MCF 10A (cell line): ENCODE results near the gene ADAMTS6. TPM values are rescaled to one million over a fixed set of nuclear protein-coding genes. Genes with fewer than 3 reads are reported as not detected.

Experiments
- BruUV-seq: library from RNA; stranded (reverse); fragments of 400-500 nt; replicated peaks from 2 replicates; lab custom pipeline; 2021; lab: Mats Ljungman, UMichigan
- CTCF ChIA-PET: fragments of 300-600 bp; sonication (Branson Sonifier 250); formaldehyde crosslinking; extraction: SDS; loops from one replicate; lab custom pipeline; 2021; ENCODE audit warnings: antibody characterized with exemption, inconsistent platforms; lab: Yijun Ruan, JAX
- POLR2A ChIA-PET: fragments of 300-600, 350-650 bp; sonication (Branson Sonifier 250); formaldehyde crosslinking; extraction: SDS; loops from one replicate; lab custom pipeline; 2020; ENCODE audit warnings: antibody characterized with exemption, inconsistent platforms; lab: Yijun Ruan, JAX
- DNase-seq: peaks from one replicate; pipeline ENCODE4 v3.0.0-alpha.2; 2018; ENCODE audit not compliant: unreplicated experiment
- H3K27ac Mint-ChIP-seq: one replicate; pipeline ENCODE4 v1.8.0; 2022; ENCODE audit warnings: mild to moderate bottlenecking, low read depth, mixed read lengths; ENCODE audit not compliant: unreplicated experiment
- H3K27me3 Mint-ChIP-seq: one replicate; pipeline ENCODE4 v1.8.0; 2022; ENCODE audit warnings: mixed read lengths; ENCODE audit not compliant: insufficient read depth, unreplicated experiment
- H3K36me3 Mint-ChIP-seq: one replicate; pipeline ENCODE4 v1.8.0; 2022; ENCODE audit warnings: mild to moderate bottlenecking, moderate library complexity, mixed read lengths; ENCODE audit not compliant: insufficient read depth, unreplicated experiment
- H3K4me1 Mint-ChIP-seq: one replicate; pipeline ENCODE4 v1.8.0; 2022; ENCODE audit warnings: mixed read lengths; ENCODE audit not compliant: insufficient read depth, unreplicated experiment
- H3K4me3 Mint-ChIP-seq: one replicate; pipeline ENCODE4 v1.8.0; 2022; ENCODE audit warnings: mild to moderate bottlenecking, moderate library complexity, mixed read lengths; ENCODE audit not compliant: unreplicated experiment
- H3K9me3 Mint-ChIP-seq: one replicate; pipeline ENCODE4 v1.8.0; 2022; ENCODE audit warnings: mixed read lengths; ENCODE audit not compliant: unreplicated experiment
- CTCF ChIP-seq: fragments of 200-600 bp; IDR thresholded peaks from one replicate; pipeline ENCODE4 v1.8.0; 2022; ENCODE audit warnings: antibody characterized with exemption, mild to moderate bottlenecking; ENCODE audit not compliant: unreplicated experiment
- intact Hi-C: fragments of 100-400 bp; cut with micrococcal nuclease; formaldehyde crosslinking; loops from 2 replicates; pipeline ENCODE4 v1.14.1; 2022
- total RNA-seq: library from RNA; stranded (reverse); gene quantifications from 2 replicates; pipeline ENCODE4 v1.2.3, GENCODE V29; 2022

Gene ADAMTS6
- total RNA-seq, 1 experiment from 2014 or later: 17.8 TPM

- TF ChIP-seq CTCF: no peak
- POLR2A ChIA-PET: interaction anchor here (0.6 kb wide), 1 partner anchor 13 kb away, joined by 6 read pairs; no protein-coding TSS in a partner anchor
- peaks cover 7% of the 10 kb centered on the region for H3K4me1 Mint-ChIP-seq
- BruUV-seq: no TSS peak
- H3K27ac Mint-ChIP-seq: no peak overlapping the region
- intact Hi-C loops: no loop called here
- H3K4me3 Mint-ChIP-seq: no peak overlapping the region
- DNase-seq: no peak
- no peaks in the 10 kb centered on the region for H3K9me3 Mint-ChIP-seq
- H3K27me3 Mint-ChIP-seq: no peaks in the 10 kb centered on the region
- H3K36me3 Mint-ChIP-seq: no peaks in the 10 kb centered on the region
- CTCF ChIA-PET: interaction anchor here (1.2 kb wide), 1 partner anchor 22 kb away, joined by 6 read pairs; no protein-coding TSS in a partner anchor
Measured at GRCh38 chr5:65125591-65126541, 355.9 kb downstream of the ADAMTS6 start.

GRCh38 chr5:65121880-65122436, 359.8 kb downstream of the ADAMTS6 start:
- H3K27ac Mint-ChIP-seq: peak overlapping the region; percentile 42
- ChIA-PET CTCF (no interaction called here), POLR2A (no interaction called here)
- peak; percentile 78 for DNase-seq
- intact Hi-C loops: no loop called here
- peaks cover 8% of the 10 kb centered on the region for H3K9me3 Mint-ChIP-seq
- H3K27me3 Mint-ChIP-seq: no peaks in the 10 kb centered on the region
- TF ChIP-seq CTCF: no peak
- H3K36me3 Mint-ChIP-seq: no peaks in the 10 kb centered on the region
- no TSS peak for BruUV-seq
- peaks cover 7% of the 10 kb centered on the region for H3K4me1 Mint-ChIP-seq
- H3K4me3 Mint-ChIP-seq: no peak overlapping the region

- Mint-ChIP-seq H3K27me3 (no peaks in the 10 kb centered on the region), H3K4me3 (no peak overlapping the region), H3K36me3 (no peaks in the 10 kb centered on the region), H3K9me3 (peaks cover 8% of the 10 kb centered on the region), H3K27ac (no peak overlapping the region), H3K4me1 (peaks cover 7% of the 10 kb centered on the region)
- no peak for TF ChIP-seq CTCF
- ChIA-PET CTCF (no interaction called here), POLR2A (interaction anchor here (0.6 kb wide), 1 partner anchor 361 kb away, joined by 3 read pairs; the partner anchor contains the start of gene ADAMTS6)
- DNase-seq: no peak
- no TSS peak for BruUV-seq
- intact Hi-C loops: no loop called here
Measured at GRCh38 chr5:65120371-65120967, 361.3 kb downstream of the ADAMTS6 start.

- H3K27ac Mint-ChIP-seq: no peak overlapping the region
- no peak for TF ChIP-seq CTCF
- H3K4me3 Mint-ChIP-seq: no peak overlapping the region
- peaks cover 7% of the 10 kb centered on the region for H3K4me1 Mint-ChIP-seq
- DNase-seq: no peak
- POLR2A ChIA-PET: no interaction called here
- no TSS peak for BruUV-seq
- no peaks in the 10 kb centered on the region for H3K27me3 Mint-ChIP-seq
- H3K36me3 Mint-ChIP-seq: no peaks in the 10 kb centered on the region
- CTCF ChIA-PET: interaction anchor here (0.7 to 1.1 kb wide), 2 partner anchors 10 to 368 kb away, joined by 3 read pairs; no protein-coding TSS in a partner anchor
- H3K9me3 Mint-ChIP-seq: peaks cover 8% of the 10 kb centered on the region
- intact Hi-C loops: no loop called here
Measured at GRCh38 chr5:65117525-65117924, 364.2 kb downstream of the ADAMTS6 start.
